NCI-H1930 (cell line): ENCODE results near the gene RPS2.
A peak's percentile ranks its signal among the peaks of the same experiment; 100 is the strongest.

Experiments
- DNase-seq, 2 experiments: peaks; one replicate each; lab custom pipeline; 2025; lab: John Stamatoyannopoulos, UW

Gene RPS2

DNA sequence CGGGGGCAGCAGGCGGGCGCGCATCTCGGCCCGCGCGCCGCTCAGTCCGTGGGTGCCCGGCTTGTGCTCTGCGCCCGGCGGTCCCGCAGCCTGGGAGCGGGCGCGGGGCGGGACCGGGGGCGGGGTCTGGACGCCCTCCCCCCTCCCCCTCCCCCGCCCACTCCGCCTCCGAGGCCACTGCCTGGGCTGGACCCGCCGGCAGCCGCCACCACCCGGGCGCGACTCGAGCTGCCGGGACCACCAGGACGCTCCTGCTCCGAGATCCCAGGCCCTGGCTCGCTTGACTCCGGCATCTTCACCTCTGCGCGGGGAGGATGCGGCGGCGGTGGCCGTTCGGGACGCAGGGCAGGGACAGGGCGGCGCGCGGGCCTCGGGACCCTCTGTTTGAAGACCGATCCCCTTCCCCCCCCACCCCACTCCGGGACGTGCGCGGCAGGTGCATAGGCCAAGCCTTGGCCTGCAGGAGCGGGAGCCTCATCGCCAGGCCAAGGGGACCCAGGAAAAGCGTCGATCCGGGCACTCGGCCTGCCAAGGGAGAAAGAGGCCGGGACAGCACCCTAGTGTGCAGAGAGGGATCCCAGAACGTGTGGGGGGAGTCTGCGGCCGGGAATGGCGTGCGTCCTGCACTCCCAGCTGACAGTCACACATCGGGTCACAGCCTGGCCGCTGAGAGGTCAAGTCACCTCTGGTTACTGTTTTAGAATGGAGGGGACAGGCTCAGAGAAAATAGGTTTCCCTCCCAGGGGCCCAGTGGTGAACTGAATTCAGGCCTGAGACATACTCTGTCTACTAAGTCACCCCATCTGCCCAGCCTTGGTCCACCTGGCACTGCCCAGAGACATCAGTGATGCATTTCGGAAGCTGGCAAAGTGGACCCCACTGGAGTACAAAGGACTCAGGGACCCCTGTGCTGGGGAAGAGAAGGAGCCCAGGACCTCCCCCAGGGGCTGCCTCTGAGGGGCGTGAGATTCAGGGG is 46.0 kb downstream of the RPS2 start, which contains the start of gene HS3ST6:
TSS of gene HS3ST6 (minus strand) at position 65 of the 976 bp plus-strand sequence. CDS start 92 bp downstream, outside the sequence.
- peak in 1 of 2 experiments; percentile 40 for DNase-seq

DNA sequence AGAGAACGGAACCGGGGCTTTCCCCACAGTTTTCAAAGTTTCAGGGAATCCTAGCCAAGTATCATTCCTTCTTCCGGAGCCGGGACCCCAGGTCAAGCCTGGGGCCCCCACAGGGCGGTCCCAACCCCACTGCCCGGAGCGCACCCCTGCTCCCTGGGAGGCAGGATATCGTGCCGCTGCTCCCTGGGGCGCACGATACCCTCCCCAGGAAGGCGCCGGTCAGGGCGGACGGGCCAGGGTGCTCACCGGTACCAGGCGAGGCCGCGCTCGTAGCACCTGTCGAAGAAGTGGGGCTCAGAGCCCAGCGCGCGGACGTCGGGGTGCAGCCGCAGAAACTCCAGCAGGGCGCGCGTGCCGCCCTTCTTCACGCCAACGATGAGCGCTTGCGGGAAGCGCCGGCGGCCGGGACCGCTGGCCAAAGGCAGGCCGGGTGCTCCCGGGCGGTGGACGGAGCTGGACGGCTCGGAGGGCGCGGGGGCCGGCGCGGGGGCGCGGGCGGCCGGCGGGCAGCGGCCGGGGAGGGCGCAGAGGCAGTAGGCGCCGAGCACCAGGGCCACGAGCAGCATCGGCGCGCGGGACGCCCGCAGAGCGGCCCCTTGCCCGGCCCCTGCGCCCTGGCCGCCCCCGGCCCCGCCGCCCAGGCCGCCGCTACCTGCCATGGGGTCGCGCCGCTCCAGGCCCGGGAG is 46.8 kb downstream of the RPS2 start:
- no peak for DNase-seq

GRCh38 chr16:1917056-1917664 is 47.5 kb downstream of the RPS2 start:
- DNase-seq = no peak

DNA sequence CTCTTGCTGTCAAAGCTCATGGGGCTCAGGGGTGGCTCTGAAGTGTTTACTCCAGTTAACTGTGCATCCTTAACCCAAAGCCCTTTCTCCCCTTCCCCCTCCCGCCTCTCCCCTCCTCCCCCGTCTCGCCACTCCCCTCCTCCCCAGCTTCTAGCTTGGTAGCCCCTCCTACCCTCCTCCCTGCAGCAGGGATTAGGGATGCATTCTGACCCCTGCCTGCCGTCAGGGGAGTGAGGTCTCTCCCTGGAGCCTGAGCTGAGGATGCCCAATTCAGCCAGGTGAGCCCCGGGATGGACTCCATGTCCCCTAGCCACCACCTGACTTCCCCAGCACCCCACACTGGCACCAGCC is 48.0 kb downstream of the RPS2 start:
- no peak for DNase-seq

GRCh38 chr16:1915732-1916639 is 48.6 kb downstream of the RPS2 start:
- no peak for DNase-seq

GRCh38 chr16:1914988-1915387 is 49.6 kb downstream of the RPS2 start:
- no peak for DNase-seq

DNA sequence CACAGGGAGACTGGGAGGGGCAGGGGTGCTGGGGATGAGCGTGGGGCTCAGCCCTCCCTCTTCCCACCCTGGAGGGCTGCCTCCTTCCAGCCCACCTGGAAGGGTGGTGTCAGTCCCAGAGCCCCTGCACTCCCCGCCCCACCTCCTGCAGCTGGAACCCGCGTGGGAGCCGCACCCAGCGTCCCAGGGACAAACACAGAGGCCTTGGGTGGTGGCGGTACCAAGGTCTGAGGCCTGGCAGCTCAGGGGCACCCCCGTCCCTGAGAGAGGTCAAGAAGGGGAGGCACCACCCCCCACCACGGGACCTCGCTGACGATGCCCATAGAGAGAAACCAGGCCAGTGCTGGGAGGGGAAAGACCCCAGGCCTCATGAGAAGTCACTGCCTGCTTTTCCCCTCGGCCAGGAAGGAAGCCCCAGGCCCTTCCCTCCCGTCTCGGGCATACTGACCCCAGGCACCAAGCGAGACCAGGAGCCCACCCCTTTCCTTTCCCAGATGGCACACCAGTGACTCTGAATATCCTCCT is 50.5 kb downstream of the RPS2 start:
- no peak for DNase-seq

- DNase-seq = no peak
Measured at GRCh38 chr16:1913327-1914083, 51.1 kb downstream of the RPS2 start.

DNA sequence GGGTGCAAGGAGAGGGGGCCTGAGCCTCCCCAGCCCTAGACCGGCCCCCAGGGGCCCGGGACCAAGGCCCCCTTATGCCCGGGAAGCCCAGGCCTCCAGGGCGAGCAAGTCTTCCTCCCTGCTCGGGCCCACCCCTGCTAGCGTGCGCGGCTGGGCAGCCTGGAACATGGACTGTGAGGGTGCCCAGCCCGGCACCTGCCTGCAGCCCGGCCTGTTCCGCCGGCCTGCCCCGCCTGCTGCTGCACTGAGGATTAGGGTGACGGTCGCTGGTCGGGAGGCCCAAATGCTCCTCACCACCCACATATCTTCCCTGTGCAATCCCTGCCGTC is 52.4 kb downstream of the RPS2 start:
- no peak for DNase-seq
